Ishikawa (cell line): ENCODE data around the gene DYNLT5.

Source experiments
- CREB1 ChIP-seq: IDR thresholded peaks from 2 replicates; pipeline ENCODE4 v1.6.1; 2012; ENCODE audit warnings: low read depth
- EGR1 ChIP-seq: IDR thresholded peaks from 2 replicates; pipeline ENCODE4 v1.6.1; 2012
- EP300 ChIP-seq: IDR thresholded peaks from 2 replicates; pipeline ENCODE4 v1.6.1; 2012; ENCODE audit warnings: borderline replicate concordance
- RAD21 ChIP-seq: IDR thresholded peaks from 2 replicates; pipeline ENCODE4 v1.6.1; 2012; ENCODE audit warnings: low read depth
- REST ChIP-seq: IDR thresholded peaks from 2 replicates; pipeline ENCODE4 v1.6.1; 2012; ENCODE audit warnings: low read depth, mild to moderate bottlenecking
- TAF1 ChIP-seq: IDR thresholded peaks from 2 replicates; pipeline ENCODE4 v1.6.1; 2012; ENCODE audit warnings: low read depth, mild to moderate bottlenecking
- YY1 ChIP-seq: IDR thresholded peaks from 2 replicates; pipeline ENCODE4 v1.6.1; 2012; ENCODE audit warnings: low read depth
- ZBTB7A ChIP-seq: IDR thresholded peaks from 2 replicates; pipeline ENCODE4 v1.6.1; 2012; ENCODE audit warnings: low read depth

- no peak for TF ChIP-seq EGR1
- no peak for TF ChIP-seq YY1
- TF ChIP-seq ZBTB7A: no peak
- TF ChIP-seq EP300: no peak
- TF ChIP-seq TAF1: no peak
- no peak for TF ChIP-seq CREB1
- TF ChIP-seq RAD21: no peak
- no peak for TF ChIP-seq REST
These were observed 12.7 kb upstream of the DYNLT5 start for GRCh38 chr1:66739401-66740157.
